BE2C (cell line): ENCODE measurements around the gene CASP3.

Experiments used
- DNase-seq: peaks from one replicate; pipeline ENCODE4 v3.0.0-alpha.2; 2020
- H3K27me3 ChIP-seq: fragments of 250-450 bp; sonication (Bioruptor Pico); 2 replicates; pipeline ENCODE4 v1.5.1; 2020; ENCODE audit warnings: mild to moderate bottlenecking
- H3K36me3 ChIP-seq: fragments of 250-450 bp; sonication (Bioruptor Pico); 2 replicates; pipeline ENCODE4 v1.5.1; 2020; ENCODE audit warnings: mild to moderate bottlenecking
- H3K4me1 ChIP-seq: fragments of 250-450 bp; sonication (Bioruptor Pico); 2 replicates; pipeline ENCODE4 v1.5.1; 2020
- H3K4me3 ChIP-seq: 2 replicates; pipeline ENCODE4 v1.5.1; 2011; ENCODE audit warnings: low read depth, low read length
- H3K9me3 ChIP-seq: fragments of 250-450 bp; sonication (Bioruptor Pico); 2 replicates; pipeline ENCODE4 v1.5.1; 2020
- TF ChIP-seq, protein P1 (sequence below): IDR thresholded peaks from 2 replicates; pipeline ENCODE4 v1.5.1; 2012; ENCODE audit warnings: mild to moderate bottlenecking, low read depth, low read length

CASP3 gene

GRCh38 chr4:184689681-184690080 lies 40.4 kb upstream of the CASP3 start:
- no peak for DNase-seq
- H3K36me3 ChIP-seq: peaks cover 12% of the 10 kb centered on the region
- H3K27me3 ChIP-seq: no peaks in the 10 kb centered on the region
- no peak overlapping the region for H3K4me3 ChIP-seq
- H3K4me1 ChIP-seq: peaks cover 3% of the 10 kb centered on the region; the same call in 1 of the 2 replicates
- no peaks in the 10 kb centered on the region for H3K9me3 ChIP-seq
- TF ChIP-seq, protein P1, sequence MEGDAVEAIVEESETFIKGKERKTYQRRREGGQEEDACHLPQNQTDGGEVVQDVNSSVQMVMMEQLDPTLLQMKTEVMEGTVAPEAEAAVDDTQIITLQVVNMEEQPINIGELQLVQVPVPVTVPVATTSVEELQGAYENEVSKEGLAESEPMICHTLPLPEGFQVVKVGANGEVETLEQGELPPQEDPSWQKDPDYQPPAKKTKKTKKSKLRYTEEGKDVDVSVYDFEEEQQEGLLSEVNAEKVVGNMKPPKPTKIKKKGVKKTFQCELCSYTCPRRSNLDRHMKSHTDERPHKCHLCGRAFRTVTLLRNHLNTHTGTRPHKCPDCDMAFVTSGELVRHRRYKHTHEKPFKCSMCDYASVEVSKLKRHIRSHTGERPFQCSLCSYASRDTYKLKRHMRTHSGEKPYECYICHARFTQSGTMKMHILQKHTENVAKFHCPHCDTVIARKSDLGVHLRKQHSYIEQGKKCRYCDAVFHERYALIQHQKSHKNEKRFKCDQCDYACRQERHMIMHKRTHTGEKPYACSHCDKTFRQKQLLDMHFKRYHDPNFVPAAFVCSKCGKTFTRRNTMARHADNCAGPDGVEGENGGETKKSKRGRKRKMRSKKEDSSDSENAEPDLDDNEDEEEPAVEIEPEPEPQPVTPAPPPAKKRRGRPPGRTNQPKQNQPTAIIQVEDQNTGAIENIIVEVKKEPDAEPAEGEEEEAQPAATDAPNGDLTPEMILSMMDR: no peak

- no peak for DNase-seq
- H3K36me3 ChIP-seq: no peaks in the 10 kb centered on the region; the same call in 1 of the 2 replicates
- TF ChIP-seq, protein P1: no peak
- H3K27me3 ChIP-seq: no peaks in the 10 kb centered on the region
- H3K4me3 ChIP-seq: no peak overlapping the region
- no peaks in the 10 kb centered on the region for H3K4me1 ChIP-seq
- H3K9me3 ChIP-seq: no peaks in the 10 kb centered on the region
Measured at GRCh38 chr4:184688447-184688846, 39.2 kb upstream of the CASP3 start.

- Histone ChIP-seq H3K4me1 (no peaks in the 10 kb centered on the region), H3K9me3 (no peaks in the 10 kb centered on the region), H3K36me3 (no peaks in the 10 kb centered on the region), H3K27me3 (no peaks in the 10 kb centered on the region), H3K4me3 (no peak overlapping the region)
- no peak for DNase-seq
- TF ChIP-seq, protein P1: no peak
Measured at GRCh38 chr4:184688005-184688404, 38.8 kb upstream of the CASP3 start.

GRCh38 chr4:184684491-184685189 lies 35.4 kb upstream of the CASP3 start:
- H3K27me3 ChIP-seq: no peaks in the 10 kb centered on the region
- no peak for DNase-seq
- no peaks in the 10 kb centered on the region for H3K4me1 ChIP-seq
- H3K9me3 ChIP-seq: no peaks in the 10 kb centered on the region
- no peaks in the 10 kb centered on the region for H3K36me3 ChIP-seq
- no peak overlapping the region for H3K4me3 ChIP-seq
- TF ChIP-seq, protein P1: no peak

DNA sequence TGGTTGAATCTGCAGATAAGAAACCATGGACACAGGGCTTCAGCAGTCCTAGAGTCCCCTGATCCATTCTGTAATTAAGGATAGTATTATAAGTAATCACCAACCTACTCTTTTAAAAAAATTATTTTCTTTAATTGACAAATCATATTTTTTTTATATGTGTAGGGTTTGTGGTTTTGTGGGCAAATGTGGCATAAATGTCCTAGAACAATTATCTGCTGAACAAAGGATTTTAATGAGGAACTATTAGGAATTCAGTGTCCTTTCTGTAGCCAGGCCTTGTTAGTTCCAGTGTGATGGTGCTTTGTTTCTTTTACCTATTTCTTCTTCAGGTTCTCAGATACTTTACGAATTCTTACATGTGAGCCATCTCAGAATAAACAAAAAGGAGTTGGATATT lies 32.7 kb upstream of the CASP3 start:
- no peak overlapping the region for H3K4me3 ChIP-seq
- TF ChIP-seq, protein P1: no peak

DNA sequence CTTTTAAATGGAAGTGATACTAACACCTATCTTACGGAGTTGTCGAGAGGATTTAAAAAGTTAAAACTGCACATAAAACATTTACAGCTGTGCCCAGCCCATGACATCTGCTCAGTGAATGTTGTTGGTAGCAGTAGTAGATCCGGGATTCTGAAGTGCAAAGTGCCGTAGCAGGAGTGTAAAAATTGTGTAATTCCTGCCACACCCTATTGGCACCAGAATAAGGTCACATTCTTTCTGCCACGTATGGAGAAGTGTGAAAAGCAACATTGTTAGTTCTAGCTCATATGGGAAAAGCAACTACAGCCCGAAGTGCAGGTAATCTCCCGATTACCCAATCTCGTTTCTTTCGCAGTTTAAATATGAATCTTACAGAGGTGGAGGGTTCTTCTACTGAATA lies 31.5 kb upstream of the CASP3 start:
- Histone ChIP-seq H3K9me3 (no peaks in the 10 kb centered on the region), H3K36me3 (no peaks in the 10 kb centered on the region), H3K4me1 (no peaks in the 10 kb centered on the region), H3K4me3 (no peak overlapping the region), H3K27me3 (no peaks in the 10 kb centered on the region)
- DNase-seq: no peak
- TF ChIP-seq, protein P1: no peak

More for the DNA sequence above, 32.7 kb upstream of the CASP3 start:
- Histone ChIP-seq H3K4me1 (no peaks in the 10 kb centered on the region), H3K27me3 (no peaks in the 10 kb centered on the region), H3K36me3 (no peaks in the 10 kb centered on the region), H3K9me3 (no peaks in the 10 kb centered on the region)
- no peak for DNase-seq
